Fibroblast of villous mesenchyme (primary cell): ENCODE data around the gene HOXA2. TPM values are rescaled to one million over a fixed set of nuclear protein-coding genes. Genes with fewer than 3 reads are reported as not detected.

Experiments
- DNase-seq: peaks from one replicate; pipeline ENCODE4 v3.0.0-alpha.2; 2010; ENCODE audit warnings: low read depth
- H3K4me3 ChIP-seq: 2 replicates; pipeline ENCODE4 v1.5.1; 2011; ENCODE audit warnings: low read depth, mild to moderate bottlenecking, low read length
- CTCF ChIP-seq: IDR thresholded peaks from 2 replicates; pipeline ENCODE4 v1.5.1; 2012; ENCODE audit warnings: low read depth, mild to moderate bottlenecking, low read length; ENCODE audit not compliant: insufficient read depth
- total RNA-seq: library from RNA; depleted of rRNA; stranded (reverse); fragments of >200 nt; gene quantifications from 2 replicates; pipeline ENCODE4 v1.2.3, GENCODE V29; 2012

HOXA2 gene
- total RNA-seq, 1 donor, result 0.86 TPM

- TF ChIP-seq CTCF, result no peak
- H3K4me3 ChIP-seq, result no peak overlapping the region
- DNase-seq, result no peak
Measured at GRCh38 chr7:27108390-27109127, 6.1 kb upstream of the HOXA2 start.

GRCh38 chr7:27107391-27108381 lies 5.2 kb upstream of the HOXA2 start:
- no peak for DNase-seq
- no peak overlapping the region for H3K4me3 ChIP-seq
- TF ChIP-seq CTCF, result no peak

GRCh38 chr7:27106901-27107240 lies 4.4 kb upstream of the HOXA2 start:
- H3K4me3 ChIP-seq, result no peak overlapping the region
- TF ChIP-seq CTCF, result no peak
- DNase-seq, result no peak

- no peak for TF ChIP-seq CTCF
- H3K4me3 ChIP-seq, result no peak overlapping the region
- no peak for DNase-seq
Measured at GRCh38 chr7:27106181-27106900, 3.9 kb upstream of the HOXA2 start.

- no peak for TF ChIP-seq CTCF
- no peak for DNase-seq
- H3K4me3 ChIP-seq, result no peak overlapping the region
Measured at GRCh38 chr7:27105301-27106031, 3.0 kb upstream of the HOXA2 start.
